MCF 10A (cell line): Measurements from ENCODE around the gene PPP2R5E. TPM values are rescaled to one million over a fixed set of nuclear protein-coding genes. Genes with fewer than 3 reads are reported as not detected.

Experiments used
- BruUV-seq: library from RNA; stranded (reverse); fragments of 400-500 nt; replicated peaks from 2 replicates; lab custom pipeline; 2021; lab: Mats Ljungman, UMichigan
- CTCF ChIA-PET: fragments of 300-600 bp; sonication (Branson Sonifier 250); formaldehyde crosslinking; extraction: SDS; loops from one replicate; lab custom pipeline; 2021; ENCODE audit warnings: antibody characterized with exemption, inconsistent platforms; lab: Yijun Ruan, JAX
- POLR2A ChIA-PET: fragments of 300-600, 350-650 bp; sonication (Branson Sonifier 250); formaldehyde crosslinking; extraction: SDS; loops from one replicate; lab custom pipeline; 2020; ENCODE audit warnings: antibody characterized with exemption, inconsistent platforms; lab: Yijun Ruan, JAX
- DNase-seq: peaks from one replicate; pipeline ENCODE4 v3.0.0-alpha.2; 2018; ENCODE audit not compliant: unreplicated experiment
- H3K27ac Mint-ChIP-seq: one replicate; pipeline ENCODE4 v1.8.0; 2022; ENCODE audit warnings: mild to moderate bottlenecking, low read depth, mixed read lengths; ENCODE audit not compliant: unreplicated experiment
- H3K27me3 Mint-ChIP-seq: one replicate; pipeline ENCODE4 v1.8.0; 2022; ENCODE audit warnings: mixed read lengths; ENCODE audit not compliant: insufficient read depth, unreplicated experiment
- H3K36me3 Mint-ChIP-seq: one replicate; pipeline ENCODE4 v1.8.0; 2022; ENCODE audit warnings: mild to moderate bottlenecking, moderate library complexity, mixed read lengths; ENCODE audit not compliant: insufficient read depth, unreplicated experiment
- H3K4me1 Mint-ChIP-seq: one replicate; pipeline ENCODE4 v1.8.0; 2022; ENCODE audit warnings: mixed read lengths; ENCODE audit not compliant: insufficient read depth, unreplicated experiment
- H3K4me3 Mint-ChIP-seq: one replicate; pipeline ENCODE4 v1.8.0; 2022; ENCODE audit warnings: mild to moderate bottlenecking, moderate library complexity, mixed read lengths; ENCODE audit not compliant: unreplicated experiment
- H3K9me3 Mint-ChIP-seq: one replicate; pipeline ENCODE4 v1.8.0; 2022; ENCODE audit warnings: mixed read lengths; ENCODE audit not compliant: unreplicated experiment
- intact Hi-C: fragments of 100-400 bp; cut with micrococcal nuclease; formaldehyde crosslinking; loops from 2 replicates; pipeline ENCODE4 v1.14.1; 2022
- total RNA-seq: library from RNA; stranded (reverse); gene quantifications from 2 replicates; pipeline ENCODE4 v1.2.3, GENCODE V29; 2022
- TF ChIP-seq, protein P1 (sequence below): fragments of 200-600 bp; IDR thresholded peaks from one replicate; pipeline ENCODE4 v1.8.0; 2022; ENCODE audit warnings: antibody characterized with exemption, mild to moderate bottlenecking; ENCODE audit not compliant: unreplicated experiment

Gene PPP2R5E
- total RNA-seq, 1 experiment from 2014 or later: 49.7 TPM

DNA sequence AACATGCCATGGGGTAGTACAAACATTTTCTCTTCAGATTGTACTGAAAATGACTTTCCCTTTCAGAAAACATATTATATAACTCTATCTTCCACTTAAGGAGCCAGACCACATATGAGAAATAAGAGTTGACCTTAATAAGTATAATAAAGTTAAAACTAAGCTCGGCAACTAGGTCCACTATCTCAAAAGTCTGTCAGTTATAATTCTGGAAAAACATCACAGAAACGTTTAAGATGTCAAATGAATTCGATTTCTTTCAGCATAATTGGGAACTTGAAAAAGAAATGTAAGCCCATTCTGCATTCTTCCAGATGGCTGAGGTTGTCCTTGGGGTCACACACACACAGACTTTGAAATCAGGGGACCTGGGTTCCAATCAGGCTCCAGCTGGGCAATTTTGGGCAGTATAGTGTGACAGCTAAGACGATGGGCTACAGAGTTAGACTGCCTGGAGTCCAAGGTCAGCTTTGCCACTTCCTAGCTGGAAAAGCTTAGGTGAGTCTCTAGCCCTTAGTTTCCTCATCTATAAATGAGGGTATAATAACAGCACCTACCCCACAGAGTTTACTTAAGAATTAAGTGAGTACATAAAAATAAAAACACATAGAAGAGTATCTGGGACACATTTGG, 75.6 kb downstream of the PPP2R5E start:
- no peak for DNase-seq
- CTCF ChIA-PET: interaction anchor here (0.6 to 1.0 kb wide), 4 partner anchors 11 to 303 kb away, joined by 3 read pairs; no protein-coding TSS in a partner anchor
- Mint-ChIP-seq H3K4me1 (peaks cover 26% of the 10 kb centered on the region), H3K9me3 (no peaks in the 10 kb centered on the region), H3K36me3 (no peaks in the 10 kb centered on the region), H3K27ac (no peak overlapping the region), H3K4me3 (no peak overlapping the region), H3K27me3 (no peaks in the 10 kb centered on the region)
- TF ChIP-seq, protein P1, sequence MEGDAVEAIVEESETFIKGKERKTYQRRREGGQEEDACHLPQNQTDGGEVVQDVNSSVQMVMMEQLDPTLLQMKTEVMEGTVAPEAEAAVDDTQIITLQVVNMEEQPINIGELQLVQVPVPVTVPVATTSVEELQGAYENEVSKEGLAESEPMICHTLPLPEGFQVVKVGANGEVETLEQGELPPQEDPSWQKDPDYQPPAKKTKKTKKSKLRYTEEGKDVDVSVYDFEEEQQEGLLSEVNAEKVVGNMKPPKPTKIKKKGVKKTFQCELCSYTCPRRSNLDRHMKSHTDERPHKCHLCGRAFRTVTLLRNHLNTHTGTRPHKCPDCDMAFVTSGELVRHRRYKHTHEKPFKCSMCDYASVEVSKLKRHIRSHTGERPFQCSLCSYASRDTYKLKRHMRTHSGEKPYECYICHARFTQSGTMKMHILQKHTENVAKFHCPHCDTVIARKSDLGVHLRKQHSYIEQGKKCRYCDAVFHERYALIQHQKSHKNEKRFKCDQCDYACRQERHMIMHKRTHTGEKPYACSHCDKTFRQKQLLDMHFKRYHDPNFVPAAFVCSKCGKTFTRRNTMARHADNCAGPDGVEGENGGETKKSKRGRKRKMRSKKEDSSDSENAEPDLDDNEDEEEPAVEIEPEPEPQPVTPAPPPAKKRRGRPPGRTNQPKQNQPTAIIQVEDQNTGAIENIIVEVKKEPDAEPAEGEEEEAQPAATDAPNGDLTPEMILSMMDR: no peak
- intact Hi-C loops: no loop called here
- no TSS peak for BruUV-seq
- POLR2A ChIA-PET: interaction anchor here (0.9 to 2.5 kb wide), 7 partner anchors 20 to 174 kb away, joined by 3 to 11 read pairs (median 5); partner anchors contain the start of genes PPP2R5E and WDR89

DNA sequence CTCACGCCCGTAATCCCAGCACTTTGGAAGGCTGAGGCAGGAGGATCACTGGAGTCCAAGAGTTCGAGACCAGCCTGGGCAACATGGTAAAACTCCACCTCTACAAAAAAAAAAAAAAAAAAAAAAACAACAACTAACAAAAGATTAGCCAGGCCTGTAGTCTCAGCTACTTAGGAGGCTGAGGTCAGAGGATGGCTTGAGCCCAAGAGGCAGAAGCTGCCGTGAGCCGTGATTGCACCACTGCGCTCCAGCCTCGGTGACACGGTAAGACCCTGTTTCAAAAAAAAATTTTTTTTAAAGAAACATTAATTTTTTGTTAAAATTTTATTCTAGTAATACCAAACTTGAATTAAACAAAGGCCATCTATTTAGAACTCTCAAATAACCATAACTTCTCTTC, 77.8 kb downstream of the PPP2R5E start:
- no peak for DNase-seq
- ChIA-PET POLR2A (no interaction called here), CTCF (no interaction called here)
- no peaks in the 10 kb centered on the region for H3K36me3 Mint-ChIP-seq
- intact Hi-C loops: no loop called here
- no peak overlapping the region for H3K4me3 Mint-ChIP-seq
- no peak overlapping the region for H3K27ac Mint-ChIP-seq
- no TSS peak for BruUV-seq
- no peaks in the 10 kb centered on the region for H3K9me3 Mint-ChIP-seq
- TF ChIP-seq, protein P1: no peak
- no peaks in the 10 kb centered on the region for H3K27me3 Mint-ChIP-seq
- H3K4me1 Mint-ChIP-seq: peaks cover 16% of the 10 kb centered on the region

DNA sequence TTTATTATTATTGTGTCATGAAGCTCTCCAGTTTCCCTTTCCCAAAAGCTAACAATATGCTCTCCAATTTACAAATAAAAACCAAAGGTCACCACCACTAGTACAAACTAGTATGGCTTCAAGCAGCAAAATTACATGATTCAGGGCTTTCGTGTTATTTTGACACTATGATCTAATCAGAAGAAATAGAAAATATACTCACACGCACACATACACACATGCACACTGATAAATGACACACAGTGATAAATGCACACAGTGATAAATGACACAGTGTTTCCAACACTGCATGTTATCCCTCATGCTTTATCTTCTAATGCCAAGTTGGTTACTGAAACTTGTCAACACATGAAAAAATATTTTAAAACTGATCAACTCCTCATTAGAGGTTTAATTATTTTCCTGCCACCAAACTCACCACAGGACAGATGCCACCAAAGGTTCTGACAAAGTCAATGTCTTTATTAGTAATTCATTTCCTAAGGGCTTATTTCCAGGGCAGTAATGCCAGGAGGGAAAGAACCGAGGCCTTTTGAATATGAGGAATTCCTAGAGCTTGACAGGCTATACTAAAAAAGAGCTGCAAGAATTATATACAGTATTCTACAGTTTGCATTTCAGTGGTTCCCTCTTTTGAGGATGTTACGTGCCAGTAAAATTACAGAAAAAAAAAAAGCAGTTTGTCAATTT, 82.4 kb downstream of the PPP2R5E start:
- Mint-ChIP-seq H3K27me3 (no peaks in the 10 kb centered on the region), H3K4me1 (peaks cover 7% of the 10 kb centered on the region), H3K27ac (no peak overlapping the region), H3K4me3 (no peak overlapping the region), H3K36me3 (no peaks in the 10 kb centered on the region), H3K9me3 (no peaks in the 10 kb centered on the region)
- DNase-seq: no peak
- CTCF ChIA-PET: interaction anchor here (0.6 kb wide), 2 partner anchors 30 to 970 kb away, joined by 3 read pairs; no protein-coding TSS in a partner anchor
- BruUV-seq: no TSS peak
- POLR2A ChIA-PET: interaction anchor here (0.6 to 1.2 kb wide), 2 partner anchors 10 to 174 kb away, joined by 4 read pairs; no protein-coding TSS in a partner anchor
- intact Hi-C loops: no loop called here
- TF ChIP-seq, protein P1: no peak

DNA sequence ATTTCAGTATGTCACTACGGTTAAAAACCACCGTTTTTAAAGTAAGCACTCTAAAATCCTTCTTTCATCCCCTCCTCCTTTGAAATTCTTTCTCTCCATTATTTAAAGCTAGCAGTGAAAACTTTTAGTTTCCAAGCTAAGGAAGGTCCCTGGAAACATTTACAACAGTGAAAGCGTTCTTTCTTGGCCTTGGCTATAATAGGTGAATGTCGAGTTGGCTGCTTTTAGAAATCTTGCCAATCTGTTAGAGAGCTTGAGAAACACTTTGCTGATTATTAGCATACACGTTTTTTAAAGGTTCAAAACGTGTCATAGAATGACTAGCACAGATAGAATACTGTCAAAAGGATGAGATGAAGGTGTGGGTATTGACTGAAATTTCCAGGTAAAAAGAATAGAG, 83.4 kb downstream of the PPP2R5E start:
- DNase-seq: no peak
- no peaks in the 10 kb centered on the region for H3K9me3 Mint-ChIP-seq
- TF ChIP-seq, protein P1: no peak
- no peak overlapping the region for H3K27ac Mint-ChIP-seq
- POLR2A ChIA-PET: interaction anchor here (1.2 to 1.5 kb wide), 2 partner anchors 9 to 12 kb away, joined by 4 read pairs; no protein-coding TSS in a partner anchor
- intact Hi-C loops: no loop called here
- peaks cover 14% of the 10 kb centered on the region for H3K4me1 Mint-ChIP-seq
- H3K36me3 Mint-ChIP-seq: no peaks in the 10 kb centered on the region
- no peaks in the 10 kb centered on the region for H3K27me3 Mint-ChIP-seq
- H3K4me3 Mint-ChIP-seq: no peak overlapping the region
- CTCF ChIA-PET: interaction anchor here (0.6 to 1.1 kb wide), 3 partner anchors 174 to 971 kb away, joined by 3 read pairs; no protein-coding TSS in a partner anchor
- no TSS peak for BruUV-seq
